Vagina (tissue), 2 donors: ENCODE measurements around the gene ABCB10. TPM values are rescaled to one million over a fixed set of nuclear protein-coding genes. Genes with fewer than 3 reads are reported as not detected.

Source experiments
- DNase-seq, 2 donors: peaks; one replicate each; pipeline ENCODE4 v3.0.0-alpha.2; 2017; ENCODE audit errors: extremely low spot score in 2 of 2
- H3K27ac ChIP-seq: fragments of 200-600 bp; sonication (generic); one replicate; pipeline ENCODE4 v1.5.1; 2019
- H3K27me3 ChIP-seq: fragments of 200-600 bp; sonication (generic); one replicate; pipeline ENCODE4 v1.5.1; 2019
- H3K36me3 ChIP-seq, 2 donors: fragments of 200-600 bp; sonication (generic); one replicate each; pipeline ENCODE4 v1.5.1; 2017 to 2019
- H3K4me1 ChIP-seq: fragments of 200-600 bp; sonication (generic); one replicate; pipeline ENCODE4 v1.5.1; 2019
- H3K4me3 ChIP-seq, 2 donors: fragments of 200-600 bp; sonication (generic); 1 replicate in 1 of 2; 2 replicates in 1 of 2; pipeline ENCODE4 v1.5.1; 2016 to 2019
- H3K9me3 ChIP-seq: fragments of 200-600 bp; sonication (generic); one replicate; pipeline ENCODE4 v1.5.1; 2019
- CTCF ChIP-seq, 3 experiments: fragments of 450-650 bp in 2 of 3; fragments of 200-600 bp in 1 of 3; sonication (generic) in 1 of 3; IDR thresholded peaks; one replicate each; pipeline ENCODE4 v1.5.1; 2017 to 2019; ENCODE audit warnings: antibody characterized with exemption in 3 of 3, mild to moderate bottlenecking in 2 of 3, moderate library complexity in 2 of 3
- POLR2A ChIP-seq, 2 donors: fragments of 450-650 bp; IDR thresholded peaks; one replicate each; pipeline ENCODE4 v1.6.1; 2017; ENCODE audit warnings: antibody characterized with exemption in 2 of 2, mild to moderate bottlenecking in 2 of 2, moderate library complexity in 2 of 2
- POLR2AphosphoS5 ChIP-seq, 2 donors: sonication (generic); formaldehyde crosslinking; IDR thresholded peaks; one replicate each; pipeline ENCODE4 v1.9.0; 2017; ENCODE audit warnings: antibody characterized with exemption in 2 of 2, mild to moderate bottlenecking in 2 of 2, low read depth in 1 of 2; ENCODE audit not compliant: insufficient read depth in 1 of 2
- intact Hi-C: fragments of 100-400 bp; cut with DNase I; formaldehyde crosslinking; loops from one replicate; pipeline ENCODE4 v1.15.1; 2023
- total RNA-seq: library from RNA; depleted of rRNA; stranded (reverse); fragments of >200 nt; gene quantifications from one replicate; pipeline ENCODE4 v1.2.3, GENCODE V29; 2016

The ABCB10 gene
- total RNA-seq, 1 donor from 2014 or later: 12.5 TPM

GRCh38 chr1:229557200-229557850 is 1.2 kb downstream of the ABCB10 start:
- Histone ChIP-seq H3K4me1 (peaks cover 39% of the 10 kb centered on the region), H3K36me3 (no peaks in the 10 kb centered on the region), H3K4me3 (peak overlapping the region; percentile 81 to 97), H3K9me3 (no peaks in the 10 kb centered on the region), H3K27me3 (no peaks in the 10 kb centered on the region), H3K27ac (peak overlapping the region; percentile 91)
- intact Hi-C loops: no loop called here
- DNase-seq: no peak
- TF ChIP-seq POLR2AphosphoS5 (IDR thresholded peaks at IDR 0.05; ENCODE audit: insufficient read depth in 1 of 2, low read depth in 1 of 2) (no peak), POLR2A (IDR thresholded peaks at IDR 0.05) (no peak), CTCF (IDR thresholded peaks at IDR 0.05) (no peak)

- TF ChIP-seq POLR2AphosphoS5 (IDR thresholded peaks at IDR 0.05; ENCODE audit: insufficient read depth in 1 of 2, low read depth in 1 of 2) (no peak), POLR2A (IDR thresholded peaks at IDR 0.05) (no peak), CTCF (IDR thresholded peaks at IDR 0.05) (no peak)
These were observed 3.5 kb downstream of the ABCB10 start for GRCh38 chr1:229554886-229555621.

DNA sequence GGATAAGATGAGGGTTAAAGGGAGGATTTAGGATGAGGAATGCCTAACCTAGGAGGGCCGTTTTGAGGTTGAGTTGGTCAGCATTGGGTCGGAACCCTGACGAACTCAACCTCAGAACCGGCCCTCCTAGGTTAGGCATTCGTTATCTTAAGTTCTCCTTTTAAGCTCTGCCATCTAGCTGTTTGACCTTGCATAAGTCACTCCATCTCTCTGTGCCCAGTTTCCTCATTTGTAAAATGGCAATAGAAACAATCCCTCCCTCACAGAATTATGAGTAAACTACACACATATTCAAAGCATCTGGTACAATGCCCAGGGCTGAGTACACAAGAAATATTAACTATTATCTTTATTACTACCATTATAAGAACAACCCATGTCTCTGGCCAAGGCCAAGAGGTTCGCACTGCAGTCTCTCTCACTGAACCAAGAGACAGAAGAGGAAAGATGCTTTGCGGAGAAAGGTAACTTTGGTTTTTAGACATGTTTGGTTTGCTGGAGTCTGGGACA is 4.8 kb downstream of the ABCB10 start:
- no peaks in the 10 kb centered on the region for H3K36me3 ChIP-seq
- DNase-seq: no peak
- TF ChIP-seq CTCF (IDR thresholded peaks at IDR 0.05) (no peak), POLR2A (IDR thresholded peaks at IDR 0.05) (no peak), POLR2AphosphoS5 (IDR thresholded peaks at IDR 0.05; ENCODE audit: insufficient read depth in 1 of 2, low read depth in 1 of 2) (no peak)
- no peaks in the 10 kb centered on the region for H3K9me3 ChIP-seq
- no peak overlapping the region for H3K27ac ChIP-seq
- no peak overlapping the region for H3K4me3 ChIP-seq
- peaks cover 34% of the 10 kb centered on the region for H3K4me1 ChIP-seq
- no peaks in the 10 kb centered on the region for H3K27me3 ChIP-seq
- intact Hi-C loops: no loop called here

More at GRCh38 chr1:229554886-229555621, 3.5 kb downstream of the ABCB10 start:
- no peak for DNase-seq
- intact Hi-C loops: no loop called here
- Histone ChIP-seq H3K9me3 (no peaks in the 10 kb centered on the region), H3K36me3 (no peaks in the 10 kb centered on the region), H3K4me3 (no peak overlapping the region), H3K27ac (no peak overlapping the region), H3K4me1 (peaks cover 39% of the 10 kb centered on the region), H3K27me3 (no peaks in the 10 kb centered on the region)

- intact Hi-C loops: no loop called here
These were observed 5.8 kb downstream of the ABCB10 start for GRCh38 chr1:229552732-229553131.

More at GRCh38 chr1:229552732-229553131, 5.8 kb downstream of the ABCB10 start:
- H3K9me3 ChIP-seq: no peaks in the 10 kb centered on the region
- H3K4me1 ChIP-seq: peaks cover 33% of the 10 kb centered on the region
- H3K27me3 ChIP-seq: no peaks in the 10 kb centered on the region
- no peak overlapping the region for H3K4me3 ChIP-seq
- TF ChIP-seq POLR2AphosphoS5 (IDR thresholded peaks at IDR 0.05; ENCODE audit: insufficient read depth in 1 of 2, low read depth in 1 of 2): no peak
- no peak for TF ChIP-seq POLR2A (IDR thresholded peaks at IDR 0.05)
- TF ChIP-seq CTCF (IDR thresholded peaks at IDR 0.05): no peak
- no peak for DNase-seq
- H3K27ac ChIP-seq: no peak overlapping the region
- H3K36me3 ChIP-seq: peaks cover 0 to under 1% of the 10 kb centered on the region in 2 donors
